Occipital lobe (tissue), 2 donors: ENCODE results near the gene LRRC37A. TPM values are rescaled to one million over a fixed set of nuclear protein-coding genes. Genes with fewer than 3 reads are reported as not detected.
"Not testable (repeated sequence)": the region's sequence is repeated elsewhere in the genome, so short reads cannot be mapped to it uniquely, and the experiment has no call there.

Experiments
- DNase-seq: peaks from one replicate; lab custom pipeline; 2025; lab: John Stamatoyannopoulos, UW
- total RNA-seq: library from RNA; depleted of rRNA; stranded (reverse); fragments of >200 nt; gene quantifications from one replicate; pipeline ENCODE4 v1.2.3, GENCODE V29; 2014

LRRC37A gene
- total RNA-seq, result 3.9 TPM

DNA sequence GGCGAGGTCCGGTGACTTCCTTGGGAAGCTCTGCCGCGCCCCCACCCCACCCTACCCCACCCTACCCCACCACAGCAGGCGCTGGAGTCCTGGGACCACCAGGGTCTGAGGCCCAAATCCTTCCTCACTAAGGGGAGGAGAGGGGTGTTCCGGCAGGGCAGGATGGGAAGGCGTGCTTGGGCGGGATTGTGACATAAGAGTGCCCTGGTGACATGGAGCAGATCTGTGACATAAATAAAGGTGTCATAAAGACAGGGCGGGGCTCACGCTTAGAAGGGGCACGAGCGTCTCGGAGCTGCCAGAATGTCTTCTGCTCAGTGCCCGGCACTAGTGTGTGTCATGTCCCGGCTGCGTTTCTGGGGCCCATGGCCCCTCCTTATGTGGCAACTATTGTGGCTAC is at the start of gene LRRC37A:
Gene LRRC37A (plus strand): TSS at position 301 of the 400 bp plus-strand sequence. CDS start 3 bp downstream, at position 304.
- not testable (repeated sequence) for DNase-seq

DNA sequence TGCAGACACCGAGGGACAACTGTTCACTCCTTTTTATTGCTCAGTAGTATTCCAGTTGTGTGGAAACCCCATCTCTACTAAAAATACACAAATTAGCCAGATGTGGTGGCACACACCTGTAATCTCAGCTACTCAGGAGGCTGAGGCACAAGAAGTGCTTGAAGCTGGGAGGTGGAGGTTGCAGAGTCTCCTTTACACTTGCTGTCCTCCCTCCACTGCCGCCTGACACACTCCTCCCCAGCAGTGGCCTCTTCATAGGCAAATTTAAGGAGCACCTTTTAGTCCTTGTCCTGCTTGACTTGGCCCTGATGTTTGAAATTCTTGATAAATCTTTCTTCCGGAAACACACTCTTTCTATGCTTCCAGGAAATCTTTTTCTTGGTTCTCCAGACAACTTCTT is 45.8 kb upstream of the LRRC37A start:
- DNase-seq, result not testable (repeated sequence)

DNA sequence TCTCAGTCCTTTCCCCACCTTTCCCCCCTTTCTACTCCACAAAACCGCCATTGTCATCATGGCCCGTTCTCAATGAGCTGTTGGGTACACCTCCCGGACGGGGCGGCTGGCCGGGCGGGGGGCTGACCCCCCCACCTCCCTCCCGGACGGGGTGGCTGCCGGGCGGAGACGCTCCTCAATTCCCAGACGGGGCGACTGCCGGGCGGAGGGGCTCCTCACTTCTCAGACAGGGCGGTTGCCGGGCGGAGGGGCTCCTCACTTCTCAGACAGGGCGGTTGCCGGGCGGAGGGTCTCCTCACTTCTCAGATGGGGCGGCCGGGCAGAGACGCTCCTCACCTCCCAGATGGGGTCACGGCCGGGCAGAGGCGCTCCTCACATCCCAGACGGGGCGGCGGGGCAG is 42.1 kb upstream of the LRRC37A start:
- not testable (repeated sequence) for DNase-seq

DNA sequence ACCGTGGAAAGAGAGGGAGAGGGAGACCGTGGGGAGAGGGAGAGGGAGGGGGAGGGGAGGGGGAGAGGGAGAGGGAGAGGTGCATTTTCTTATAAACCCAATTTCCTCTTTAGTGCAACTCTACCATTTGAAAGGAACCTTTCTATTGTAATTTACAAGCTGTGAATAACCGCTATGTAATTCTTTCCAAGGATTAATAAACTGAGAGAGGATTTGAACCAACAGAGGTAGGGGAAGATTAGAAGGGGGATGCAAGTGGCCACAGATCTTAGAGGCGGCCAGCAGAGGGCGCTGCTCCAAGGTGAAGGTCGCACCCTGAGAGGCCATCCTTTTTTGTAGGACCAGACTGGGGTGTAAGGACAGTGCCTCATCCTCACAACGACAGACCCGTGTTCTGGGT is 41.2 kb upstream of the LRRC37A start:
- DNase-seq, result not testable (repeated sequence)

DNA sequence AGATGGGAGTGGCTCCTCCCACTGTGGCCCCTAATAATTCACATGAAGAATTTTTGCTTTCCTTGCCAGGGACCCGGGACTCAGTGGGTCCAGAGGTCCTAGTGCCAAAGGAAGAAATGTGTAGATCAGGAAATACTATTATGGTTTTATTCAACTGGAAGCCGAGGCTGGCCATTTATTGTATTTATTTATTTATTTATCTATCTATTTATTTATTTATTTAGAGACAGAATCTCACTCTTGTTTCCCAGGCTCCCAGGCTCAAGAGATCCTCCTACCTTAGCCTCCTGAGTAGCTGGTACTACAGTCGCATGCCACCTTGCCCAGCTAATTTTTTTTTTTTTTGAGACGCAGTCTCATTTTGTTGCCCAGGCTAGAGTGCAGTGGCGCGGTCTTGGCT is 40.7 kb upstream of the LRRC37A start:
- DNase-seq, result not testable (repeated sequence)

DNA sequence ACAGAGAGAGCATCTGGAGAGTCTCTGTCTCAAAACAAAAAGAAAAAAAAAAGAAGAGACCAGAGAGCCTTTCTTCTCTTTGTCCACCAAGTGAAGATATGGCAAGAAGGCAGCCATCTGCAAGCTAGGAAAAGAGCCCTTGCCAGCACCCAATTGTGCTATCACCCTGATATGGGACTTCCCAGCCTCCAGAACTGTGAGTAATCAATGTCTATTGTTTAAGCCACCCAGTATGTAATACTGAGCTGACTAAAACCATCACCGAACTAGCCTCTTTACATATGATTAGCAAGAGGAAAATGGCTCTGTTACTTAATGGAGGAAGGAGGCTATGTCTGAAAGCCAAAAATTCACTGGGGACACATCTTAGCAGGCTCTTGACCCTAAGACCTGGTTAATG is 38.6 kb upstream of the LRRC37A start:
- not testable (repeated sequence) for DNase-seq

DNA sequence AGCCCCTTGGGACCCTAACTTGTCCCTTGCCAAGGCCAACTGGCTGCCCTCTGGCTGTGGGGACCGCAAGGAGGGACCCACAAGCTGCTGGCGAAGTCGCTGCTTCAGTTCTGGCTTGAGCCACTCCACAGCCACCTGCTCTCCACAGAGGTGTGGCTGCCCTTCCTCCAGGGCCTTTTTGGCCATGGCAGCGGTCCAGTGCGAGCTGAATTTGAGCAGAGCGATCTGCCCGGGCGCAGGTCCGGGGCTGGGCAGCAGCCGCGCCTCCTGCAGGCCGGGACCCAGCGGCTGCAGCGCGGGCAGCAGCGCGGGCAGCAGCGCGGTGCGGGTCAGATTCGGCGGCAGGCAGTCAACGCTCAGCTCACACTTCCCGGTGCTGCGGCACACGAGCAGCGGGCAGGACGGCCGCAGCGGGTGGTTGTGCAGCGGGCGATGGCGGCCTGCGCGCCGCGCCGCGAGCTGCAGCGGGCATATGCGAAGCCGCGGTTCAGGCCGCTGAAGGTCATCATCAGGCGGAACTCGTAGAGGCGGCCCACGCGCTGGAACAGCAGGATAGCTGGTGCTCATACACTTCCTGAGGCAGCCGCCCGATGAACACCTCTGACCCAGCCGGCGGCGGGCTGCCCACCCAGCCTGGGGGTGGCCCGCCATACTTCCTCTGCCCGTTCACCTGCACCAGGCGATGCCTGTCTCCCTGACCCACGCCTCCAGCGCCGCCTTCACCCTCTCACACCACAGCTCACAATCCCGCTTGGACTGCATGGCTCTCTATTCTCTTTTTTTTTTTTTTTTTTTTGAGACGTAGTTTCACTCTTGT is 34.9 kb upstream of the LRRC37A start:
- DNase-seq, result not testable (repeated sequence)

DNA sequence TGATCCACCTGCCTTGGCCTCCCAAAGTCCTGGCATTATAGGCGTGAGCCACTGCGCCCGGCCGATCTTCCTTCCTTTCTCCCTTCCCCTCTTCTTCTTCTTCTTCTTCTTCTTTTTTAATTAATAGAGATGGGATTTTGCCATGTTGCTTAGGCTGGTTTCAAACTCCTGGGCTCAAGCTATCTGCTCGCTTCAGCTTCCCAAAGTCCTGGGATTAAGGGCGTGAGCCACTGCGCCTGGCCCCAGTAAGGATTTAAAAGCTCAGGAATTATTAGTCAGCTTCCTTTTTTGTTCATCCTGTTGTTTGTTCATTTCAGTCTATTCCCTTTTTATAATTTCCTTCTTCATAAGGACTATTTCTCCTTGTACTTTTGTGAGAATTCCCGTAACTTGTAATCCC is 32.7 kb upstream of the LRRC37A start:
- DNase-seq, result no peak

DNA sequence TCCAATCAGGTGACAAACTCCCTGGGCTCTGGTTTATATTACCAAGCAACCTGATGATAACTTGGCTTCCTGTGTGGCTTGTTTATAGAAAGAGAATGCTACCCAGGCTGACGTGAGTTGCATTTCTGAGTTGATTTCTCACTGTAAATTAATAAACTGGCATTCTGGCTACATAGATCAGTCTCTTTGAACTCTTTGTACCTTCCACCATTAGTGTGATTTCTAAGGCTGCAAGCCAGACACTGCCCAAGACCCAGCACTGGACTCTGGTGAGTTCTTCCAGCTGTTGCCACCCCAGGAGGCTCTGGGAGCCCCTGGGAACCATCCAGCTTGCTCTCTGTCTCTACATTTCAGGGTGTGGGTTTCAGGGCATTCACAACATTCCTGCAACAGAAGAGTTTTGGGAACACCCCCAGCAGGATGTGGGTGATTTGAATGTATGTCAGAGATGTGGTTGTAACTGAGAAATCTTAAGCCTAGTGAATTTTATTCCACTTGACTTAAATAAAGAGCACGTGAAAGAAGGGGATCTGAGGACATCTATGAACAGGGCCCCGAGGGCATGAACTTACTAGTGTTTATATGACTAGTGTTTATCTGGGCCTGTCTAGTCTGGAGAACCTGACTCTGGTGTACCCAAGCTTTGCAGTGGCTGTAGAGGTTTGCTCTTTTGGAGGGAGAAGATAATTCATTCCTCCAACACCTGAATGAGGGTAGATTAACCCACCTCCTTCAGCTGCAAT is 30.3 kb upstream of the LRRC37A start:
- DNase-seq, result no peak

DNA sequence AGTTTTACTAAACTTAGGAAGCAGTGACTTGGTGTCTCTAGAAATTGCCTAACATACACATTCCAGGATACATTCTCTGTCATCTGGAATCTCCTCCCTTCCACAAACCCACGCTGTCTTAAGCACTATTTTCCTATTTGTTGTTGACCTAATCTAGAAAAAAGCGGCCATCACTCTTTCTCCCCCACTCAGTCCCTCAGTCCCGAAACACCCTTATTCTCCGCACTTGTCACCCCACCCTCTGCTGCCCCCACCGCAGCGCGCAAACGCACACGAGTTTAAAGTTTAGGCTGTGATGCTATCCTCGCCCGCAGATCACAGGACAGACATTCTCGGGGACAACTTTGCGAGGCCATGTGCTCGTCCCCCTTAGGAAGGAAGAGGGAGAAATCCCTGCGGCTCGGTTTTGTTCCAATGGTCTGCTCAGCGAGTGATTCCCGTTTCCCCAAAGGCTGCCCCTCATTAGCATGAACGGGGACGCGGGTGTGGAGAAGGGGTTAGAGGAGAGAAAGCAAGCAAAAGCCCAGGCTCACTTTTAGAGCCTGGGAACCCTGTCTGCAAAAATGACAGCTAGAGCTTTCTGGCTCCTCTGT is 28.8 kb upstream of the LRRC37A start:
- DNase-seq, result not testable (repeated sequence)

DNA sequence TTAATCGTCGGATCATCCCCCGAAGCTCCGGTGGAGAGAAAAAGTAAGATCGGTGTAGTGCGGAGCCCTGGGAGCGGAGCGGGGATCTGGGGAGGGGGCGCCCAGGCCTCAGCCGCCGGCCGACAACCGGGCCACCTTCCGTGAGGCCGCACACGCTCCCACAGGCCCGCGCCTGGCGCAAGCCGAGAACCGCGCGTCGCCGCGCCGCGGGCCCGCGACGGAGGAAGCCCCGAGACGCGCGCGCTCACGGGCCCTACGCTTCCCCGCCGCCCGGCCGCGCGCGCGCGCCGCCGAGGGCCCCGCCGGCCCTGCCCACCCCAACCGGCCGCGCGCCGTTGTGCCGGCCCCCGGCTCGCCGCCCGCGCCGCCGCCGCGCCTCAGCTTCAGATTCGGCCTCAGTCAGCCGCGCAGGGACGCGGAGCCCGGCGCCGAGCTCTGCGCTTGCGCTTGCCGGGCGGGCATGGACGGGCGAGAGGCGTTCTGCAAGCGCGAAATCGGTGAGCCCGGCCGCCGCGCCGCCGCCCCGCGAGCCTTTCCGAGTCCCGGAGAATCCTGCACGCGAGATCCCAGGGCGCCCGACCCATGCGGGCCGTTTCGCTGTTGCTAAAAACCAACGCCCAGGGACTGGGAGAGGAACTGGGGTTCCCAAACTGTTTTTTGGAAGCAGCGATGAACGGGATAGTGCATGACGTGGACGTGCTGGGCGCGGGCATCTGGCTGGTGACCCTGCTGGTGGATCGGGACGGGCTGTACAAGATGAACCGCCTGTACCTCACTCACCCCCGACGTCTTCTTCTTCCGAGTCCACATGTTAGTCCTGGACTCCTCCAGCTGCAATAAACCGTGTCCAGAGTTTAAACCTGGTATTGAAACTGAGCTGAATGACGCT is 28.0 kb upstream of the LRRC37A start:
- DNase-seq, result peak; percentile 77

DNA sequence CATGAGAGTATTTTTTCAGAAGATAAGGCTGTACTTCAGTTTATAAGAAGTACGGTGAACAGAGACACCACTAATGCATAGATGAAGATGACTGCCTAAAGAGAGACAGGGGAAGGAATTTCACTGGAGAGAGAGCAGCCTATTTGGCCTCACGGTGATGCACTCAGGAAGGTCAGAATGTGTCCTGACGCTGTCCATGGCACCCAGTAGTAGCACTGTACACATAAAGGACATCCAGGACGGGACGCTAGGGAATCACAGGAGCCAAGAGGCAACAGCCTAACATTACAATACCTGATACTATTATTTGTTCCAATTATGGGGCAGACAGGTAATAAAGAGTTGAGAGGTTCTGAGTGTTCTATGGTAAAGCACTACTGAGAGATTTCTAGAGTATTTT is 24.9 kb upstream of the LRRC37A start:
- no peak for DNase-seq

DNA sequence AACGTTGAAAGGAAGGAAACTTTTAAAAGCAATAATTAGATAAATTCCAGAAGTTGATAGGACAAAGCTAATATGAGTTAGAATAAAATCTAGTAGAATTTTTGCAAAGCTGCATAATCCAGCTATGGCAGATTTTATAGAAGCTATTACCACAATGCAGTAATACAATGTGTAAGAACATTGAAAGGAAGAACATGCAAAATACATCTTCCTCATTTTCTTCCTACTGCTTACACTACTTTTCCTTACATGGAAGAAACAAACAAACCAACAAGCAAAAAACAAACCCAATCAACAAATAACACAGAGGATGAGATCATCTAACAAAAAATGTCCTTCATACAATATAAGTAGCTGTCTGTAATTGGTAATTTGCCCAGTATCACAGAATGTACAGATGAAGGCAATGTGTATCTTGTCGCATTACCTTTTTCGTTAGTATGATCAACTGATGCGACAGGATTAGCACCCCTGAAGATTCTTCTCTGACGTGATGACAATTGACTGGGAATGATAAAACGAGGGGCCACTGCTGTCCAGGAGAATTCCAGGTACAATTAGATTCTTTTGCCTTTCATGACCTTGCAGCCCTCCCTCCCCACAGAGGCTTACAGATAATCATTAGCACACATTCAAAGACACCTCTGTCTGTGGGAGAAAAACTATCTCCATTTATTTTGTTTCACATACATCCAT is 21.2 kb upstream of the LRRC37A start:
- DNase-seq, result no peak

DNA sequence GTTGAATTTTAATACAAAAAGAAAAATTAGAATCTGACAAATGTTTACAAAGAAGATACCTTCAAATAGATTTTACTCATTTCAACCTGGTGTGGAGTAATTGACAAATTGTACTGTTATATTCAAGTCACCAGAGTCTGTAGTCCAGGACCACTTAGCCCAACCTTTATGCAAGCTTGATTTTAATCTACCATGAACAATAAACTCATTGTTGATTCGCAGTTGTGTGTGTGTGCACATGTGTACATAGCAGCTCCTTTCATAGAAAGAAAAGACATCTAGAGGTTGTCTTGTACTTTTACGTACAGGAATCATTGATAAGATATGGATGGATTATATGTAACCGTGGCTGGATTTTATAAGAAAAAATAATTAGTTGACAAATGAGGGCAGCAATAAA is 20.7 kb upstream of the LRRC37A start:
- DNase-seq, result no peak

DNA sequence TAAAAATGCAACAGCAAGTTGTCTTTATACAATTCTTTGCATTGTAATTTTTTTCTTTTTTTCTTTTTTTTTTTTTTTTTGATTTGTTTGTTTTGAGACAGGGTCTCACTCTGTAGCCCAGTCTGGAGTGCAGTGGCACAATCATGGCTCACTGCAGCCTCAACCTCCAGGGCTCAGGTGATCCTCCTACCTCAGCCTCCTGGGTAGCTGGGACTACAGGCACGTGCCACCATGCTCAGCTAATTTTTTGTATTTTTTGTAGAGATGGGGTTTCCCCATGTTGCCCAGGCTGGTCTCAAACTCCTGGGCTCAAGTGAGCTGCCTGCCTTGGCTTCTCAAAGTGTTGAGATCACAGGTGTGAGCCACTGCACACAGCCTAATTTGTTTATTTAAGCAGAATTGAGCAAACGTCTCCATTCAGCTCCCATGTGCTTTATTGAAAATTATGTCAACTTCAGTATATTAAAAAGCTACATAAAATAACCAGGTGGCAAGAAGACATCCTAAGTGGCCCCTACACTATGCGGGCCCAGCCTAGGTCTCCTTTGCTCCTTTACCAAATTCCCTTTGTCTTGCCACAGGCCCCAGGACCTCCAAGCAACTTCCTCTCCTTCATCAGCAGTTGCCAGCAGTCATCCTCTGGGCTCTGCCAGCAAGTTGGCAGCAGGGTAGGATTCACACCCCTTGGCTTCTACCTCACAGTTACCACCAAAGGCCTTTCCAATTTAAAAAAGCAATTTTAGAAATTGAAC is 18.0 kb upstream of the LRRC37A start:
- not testable (repeated sequence) for DNase-seq

DNA sequence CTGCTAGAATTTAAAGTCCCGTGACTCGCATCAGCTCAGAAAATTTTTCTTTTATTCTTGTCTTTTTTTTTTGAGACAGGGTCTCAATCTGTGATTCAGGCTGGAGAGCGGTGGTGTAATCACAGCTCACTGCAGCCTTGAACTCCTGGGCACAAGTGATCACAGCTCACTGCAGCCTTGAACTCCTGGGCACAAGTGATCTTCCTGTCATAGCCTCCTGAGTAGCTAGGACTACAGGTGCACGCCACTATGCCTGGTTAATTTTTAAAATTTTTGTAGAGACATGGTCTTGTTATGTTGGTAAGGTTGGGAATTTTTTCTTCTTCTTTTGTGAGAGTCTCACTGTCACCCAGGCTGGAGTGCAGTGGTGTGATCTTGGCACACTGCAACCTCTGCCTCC is 13.6 kb upstream of the LRRC37A start:
- DNase-seq, result not testable (repeated sequence)

DNA sequence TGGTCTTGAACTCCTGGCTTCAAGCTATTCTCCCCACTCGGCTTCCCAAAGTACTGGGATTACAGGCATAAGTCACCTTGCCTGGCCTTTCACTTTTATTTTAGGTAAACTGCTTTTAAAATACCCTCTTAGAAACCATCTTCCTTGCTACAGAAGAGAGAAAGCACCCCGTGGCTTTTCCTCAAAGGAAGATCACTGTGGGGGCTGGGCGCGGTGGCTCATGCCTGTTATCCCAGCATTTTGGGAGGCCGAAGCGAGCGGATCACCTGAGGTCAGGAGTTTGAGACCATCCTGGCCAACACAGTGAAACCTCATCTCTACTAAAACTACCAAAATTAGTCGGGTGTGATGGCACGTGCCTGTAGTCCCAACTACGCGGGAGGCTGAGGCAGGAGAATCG is 12.3 kb upstream of the LRRC37A start:
- DNase-seq, result not testable (repeated sequence)

DNA sequence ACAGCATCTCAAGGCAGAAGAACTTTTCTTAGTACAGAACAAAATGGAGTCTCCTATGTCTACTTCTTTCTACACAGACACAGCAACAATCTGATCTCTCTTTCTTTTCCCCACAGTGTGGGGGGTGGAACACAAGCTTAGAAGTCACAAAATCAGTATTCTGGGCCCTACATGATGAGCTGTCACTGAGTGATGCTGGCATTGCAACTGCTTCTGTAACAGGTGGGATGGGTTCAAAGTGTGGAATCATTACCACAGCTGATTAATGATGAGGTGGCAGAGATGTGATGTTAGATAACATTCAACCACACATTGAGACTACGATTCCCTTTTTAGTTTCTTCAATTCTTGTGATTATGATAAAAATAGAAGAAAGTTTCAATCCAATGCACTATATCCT is 10.5 kb upstream of the LRRC37A start:
- DNase-seq, result not testable (repeated sequence)

DNA sequence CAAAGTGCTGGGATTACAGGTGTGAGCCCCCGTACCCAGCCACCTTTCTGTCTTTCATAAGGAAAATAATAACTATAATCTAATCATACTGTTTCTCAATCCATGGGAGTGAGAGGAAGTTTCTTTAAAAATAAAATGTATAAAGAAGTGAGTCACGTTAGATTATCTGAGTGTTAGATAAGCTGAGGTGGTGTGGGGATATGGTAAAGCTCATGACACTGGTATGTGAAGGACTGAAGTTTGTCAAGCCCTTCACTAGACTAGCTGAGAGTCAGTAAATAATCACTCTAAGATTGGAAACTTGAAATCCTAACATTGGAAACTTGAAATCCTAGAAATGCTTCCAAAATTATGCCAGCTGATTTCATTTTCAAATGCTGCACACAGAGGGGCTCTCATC is 9.4 kb upstream of the LRRC37A start:
- DNase-seq, result not testable (repeated sequence)

DNA sequence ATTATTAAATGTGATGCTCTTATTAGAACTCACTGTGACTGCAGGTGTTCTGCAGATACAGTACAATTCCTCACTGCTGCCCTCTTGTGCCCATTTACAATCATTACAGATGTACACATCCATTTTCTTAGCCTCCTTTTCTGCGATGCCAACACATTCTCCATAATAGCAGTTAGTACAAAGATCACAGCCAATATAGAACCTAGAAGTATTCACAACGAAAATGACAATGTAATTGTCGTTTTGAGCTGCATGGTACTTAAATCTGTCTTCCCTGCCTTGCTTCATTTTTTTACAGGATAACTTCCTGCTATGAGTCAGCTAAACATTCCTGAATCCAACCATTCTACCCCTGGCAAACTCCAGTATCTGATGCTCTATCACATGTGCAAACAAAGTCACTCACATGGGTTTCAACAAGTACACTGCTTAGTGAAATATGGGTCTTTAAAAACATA is 8.1 kb upstream of the LRRC37A start:
- DNase-seq, result peak; percentile 7
